Keratinocyte (primary cell): ENCODE results near the gene DIAPH2. TPM values are rescaled to one million over a fixed set of nuclear protein-coding genes. Genes with fewer than 3 reads are reported as not detected.

Experiments
- DNase-seq: peaks from one replicate; pipeline ENCODE4 v3.0.0-alpha.2; 2011; ENCODE audit warnings: low read depth, missing footprints, low spot score
- FAIRE-seq: peaks from 2 replicates; lab custom pipeline; 2011; peaks lifted over from hg19 to GRCh38; lab: Jason Lieb, UNC
- H2AFZ ChIP-seq: 2 replicates; pipeline ENCODE4 v1.6.0; 2012; ENCODE audit warnings: low read length, control low read depth, inconsistent platforms; ENCODE audit not compliant: control insufficient read depth
- H3K27ac ChIP-seq: 2 replicates; pipeline ENCODE4 v1.5.1; 2011; ENCODE audit warnings: low read length; ENCODE audit not compliant: control insufficient read depth, insufficient read depth
- H3K27me3 ChIP-seq: 3 replicates; pipeline ENCODE4 v1.6.0; 2011; ENCODE audit warnings: low read length; ENCODE audit not compliant: control insufficient read depth, insufficient read depth; ENCODE audit errors: extremely low read depth
- H3K36me3 ChIP-seq, 2 experiments: 2 replicates in 1 of 2; 3 replicates in 1 of 2; pipeline ENCODE4 v1.5.1; 2011; ENCODE audit warnings: low read length in 2 of 2, mild to moderate bottlenecking in 1 of 2; ENCODE audit not compliant: control insufficient read depth in 2 of 2, insufficient read depth in 2 of 2; ENCODE audit errors: extremely low read depth in 1 of 2
- H3K4me1 ChIP-seq: 3 replicates; pipeline ENCODE4 v1.5.1; 2011; ENCODE audit warnings: low read length; ENCODE audit not compliant: control insufficient read depth, insufficient read depth; ENCODE audit errors: extremely low read depth
- H3K4me2 ChIP-seq: 3 replicates; pipeline ENCODE4 v1.6.0; 2011; ENCODE audit warnings: low read depth, low read length; ENCODE audit not compliant: control insufficient read depth, insufficient read depth; ENCODE audit errors: extremely low read depth
- H3K4me3 ChIP-seq, 3 experiments: fragments of 200-600 bp in 1 of 3; sonication (generic) in 1 of 3; 2 replicates in 2 of 3; 3 replicates in 1 of 3; pipeline ENCODE4 v1.5.1; 2011 to 2016; ENCODE audit warnings: low read length in 3 of 3, mild to moderate bottlenecking in 3 of 3, control low read depth in 2 of 3, inconsistent platforms in 1 of 3, low read depth in 1 of 3, mixed read lengths in 1 of 3, mixed run types in 1 of 3, moderate library complexity in 1 of 3; ENCODE audit not compliant: control insufficient read depth in 2 of 3, insufficient read depth in 2 of 3; ENCODE audit errors: extremely low read depth in 1 of 3
- H3K79me2 ChIP-seq: 2 replicates; pipeline ENCODE4 v1.6.0; 2012; ENCODE audit warnings: low read length; ENCODE audit not compliant: control insufficient read depth, insufficient read depth
- H3K9ac ChIP-seq: 3 replicates; pipeline ENCODE4 v1.6.0; 2011; ENCODE audit warnings: low read length; ENCODE audit not compliant: control insufficient read depth, insufficient read depth; ENCODE audit errors: extremely low read depth
- H3K9me1 ChIP-seq: 3 replicates; pipeline ENCODE4 v1.6.0; 2011; ENCODE audit warnings: low read length; ENCODE audit not compliant: control insufficient read depth, insufficient read depth; ENCODE audit errors: extremely low read depth
- H3K9me3 ChIP-seq: 2 replicates; pipeline ENCODE4 v1.5.1; 2012; ENCODE audit warnings: low read depth, low read length; ENCODE audit not compliant: control insufficient read depth
- H4K20me1 ChIP-seq: 3 replicates; pipeline ENCODE4 v1.6.0; 2011; ENCODE audit warnings: low read length; ENCODE audit not compliant: control insufficient read depth, insufficient read depth; ENCODE audit errors: extremely low read depth
- EZH2 ChIP-seq: IDR thresholded peaks from one replicate; pipeline ENCODE4 v1.6.1; 2012; ENCODE audit warnings: inconsistent platforms, mild to moderate bottlenecking, low read length, moderate library complexity
- dilution Hi-C: fragments of 300-500 bp; cut with MboI; formaldehyde crosslinking; loops from one replicate; pipeline ENCODE4 v1.7.0; 2020; ENCODE audit warnings: low sequenced_read_pairs; ENCODE audit not compliant: extremely low pct_ligation_motif_present
- polyA plus RNA-seq, 5 experiments: library from polyadenylated mRNA; depleted of rRNA in 3 of 5; stranded (reverse) in 3 of 5; stranded (forward) in 1 of 5; unstranded in 1 of 5; fragments of >200 nt; gene quantifications; 1 replicate in 1 of 5; 2 replicates in 3 of 5; 3 replicates in 1 of 5; pipeline versions ENCODE4 v1.2.1 to v1.2.3, GENCODE V29; 2011 to 2012; ENCODE audit warnings: missing spikeins in 2 of 5, low read depth in 1 of 5, low replicate concordance in 1 of 5
- TF ChIP-seq, protein P1 (sequence below), 3 experiments: IDR thresholded peaks in 1 of 3; conservative IDR thresholded peaks in 1 of 3; optimal IDR thresholded peaks in 1 of 3; 2 replicates in 2 of 3; 3 replicates in 1 of 3; pipeline versions ENCODE3 to v1.5.1; 2011; ENCODE audit warnings: low read length in 3 of 3, mild to moderate bottlenecking in 3 of 3, moderate library complexity in 2 of 3, control low read depth in 1 of 3, inconsistent platforms in 1 of 3; ENCODE audit not compliant: insufficient read depth in 2 of 3; ENCODE audit errors: extremely low read depth in 1 of 3

Gene DIAPH2
- polyA plus RNA-seq, 1 donor (not counting 4 experiments of a cell fraction or from before 2014, with no cell fraction given) = 7.4 TPM

DNA sequence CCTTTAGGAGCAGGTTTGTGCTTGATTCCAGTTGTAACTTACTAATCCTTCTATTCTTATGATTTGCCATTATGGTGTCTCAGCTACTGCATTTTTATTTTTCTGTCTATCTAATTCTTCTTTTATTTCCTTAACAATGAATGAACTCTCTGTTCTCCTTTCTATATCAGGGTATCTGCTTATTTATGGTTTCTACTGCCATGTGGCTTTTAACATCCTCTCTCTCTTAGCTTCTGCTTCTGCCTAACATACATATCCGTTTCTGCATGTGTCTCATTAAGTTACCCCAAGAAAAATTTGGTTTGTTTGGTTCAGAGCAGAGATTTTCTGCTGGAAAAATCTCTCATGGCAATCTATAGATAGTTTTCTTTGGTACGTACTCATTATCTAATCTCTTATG, 813.5 kb downstream of the DIAPH2 start:
- H3K27me3 ChIP-seq = no peaks in the 10 kb centered on the region
- no peak overlapping the region for H3K4me3 ChIP-seq
- H4K20me1 ChIP-seq = no peaks in the 10 kb centered on the region
- no peak overlapping the region for H2AFZ ChIP-seq
- H3K27ac ChIP-seq = no peak overlapping the region
- no peaks in the 10 kb centered on the region for H3K9me1 ChIP-seq
- no peak overlapping the region for H3K4me2 ChIP-seq
- H3K9ac ChIP-seq = no peak overlapping the region
- H3K36me3 ChIP-seq = no peaks in the 10 kb centered on the region
- TF ChIP-seq EZH2 = no peak
- TF ChIP-seq, protein P1, sequence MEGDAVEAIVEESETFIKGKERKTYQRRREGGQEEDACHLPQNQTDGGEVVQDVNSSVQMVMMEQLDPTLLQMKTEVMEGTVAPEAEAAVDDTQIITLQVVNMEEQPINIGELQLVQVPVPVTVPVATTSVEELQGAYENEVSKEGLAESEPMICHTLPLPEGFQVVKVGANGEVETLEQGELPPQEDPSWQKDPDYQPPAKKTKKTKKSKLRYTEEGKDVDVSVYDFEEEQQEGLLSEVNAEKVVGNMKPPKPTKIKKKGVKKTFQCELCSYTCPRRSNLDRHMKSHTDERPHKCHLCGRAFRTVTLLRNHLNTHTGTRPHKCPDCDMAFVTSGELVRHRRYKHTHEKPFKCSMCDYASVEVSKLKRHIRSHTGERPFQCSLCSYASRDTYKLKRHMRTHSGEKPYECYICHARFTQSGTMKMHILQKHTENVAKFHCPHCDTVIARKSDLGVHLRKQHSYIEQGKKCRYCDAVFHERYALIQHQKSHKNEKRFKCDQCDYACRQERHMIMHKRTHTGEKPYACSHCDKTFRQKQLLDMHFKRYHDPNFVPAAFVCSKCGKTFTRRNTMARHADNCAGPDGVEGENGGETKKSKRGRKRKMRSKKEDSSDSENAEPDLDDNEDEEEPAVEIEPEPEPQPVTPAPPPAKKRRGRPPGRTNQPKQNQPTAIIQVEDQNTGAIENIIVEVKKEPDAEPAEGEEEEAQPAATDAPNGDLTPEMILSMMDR (optimal IDR thresholded peaks at IDR 0.05 in 1 of 3, IDR thresholded peaks at IDR 0.05 in 1 of 3, conservative IDR thresholded peaks at IDR 0.05 in 1 of 3; ENCODE audit: extremely low read depth in 1 of 3, insufficient read depth in 2 of 3, low read length in 3 of 3) = no peak
- dilution Hi-C loops = no loop called here
- FAIRE-seq = no peak
- H3K9me3 ChIP-seq = no peaks in the 10 kb centered on the region
- H3K4me1 ChIP-seq = no peaks in the 10 kb centered on the region
- no peaks in the 10 kb centered on the region for H3K79me2 ChIP-seq
- DNase-seq = no peak

DNA sequence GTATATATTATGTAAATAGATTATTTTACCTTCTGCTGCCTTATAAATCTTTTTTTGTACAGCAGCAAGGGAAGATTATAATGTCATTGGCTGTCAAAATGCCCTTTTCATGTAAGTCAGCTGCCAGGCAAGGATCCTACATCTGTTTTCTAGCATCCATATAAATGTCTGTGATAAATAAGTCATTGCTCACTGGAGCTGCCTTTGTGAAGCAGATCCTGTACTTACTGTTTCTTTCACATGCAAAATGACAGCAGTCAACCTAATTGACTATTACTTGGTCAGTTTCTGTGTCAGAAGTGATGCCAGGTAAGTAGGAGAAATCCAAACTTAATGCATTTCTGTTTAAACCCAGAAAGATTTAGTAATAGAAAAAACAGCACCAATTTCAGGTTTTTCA, 819.8 kb downstream of the DIAPH2 start:
- TF ChIP-seq, protein P1 (optimal IDR thresholded peaks at IDR 0.05 in 1 of 3, IDR thresholded peaks at IDR 0.05 in 1 of 3, conservative IDR thresholded peaks at IDR 0.05 in 1 of 3; ENCODE audit: extremely low read depth in 1 of 3, insufficient read depth in 2 of 3, low read length in 3 of 3) = no peak
- no peak for TF ChIP-seq EZH2
- no peak for DNase-seq
- H3K27ac ChIP-seq = no peak overlapping the region
- H3K79me2 ChIP-seq = no peaks in the 10 kb centered on the region
- H4K20me1 ChIP-seq = no peaks in the 10 kb centered on the region
- H3K27me3 ChIP-seq = no peaks in the 10 kb centered on the region
- no peaks in the 10 kb centered on the region for H3K4me1 ChIP-seq
- no peak overlapping the region for H3K9ac ChIP-seq
- no peak for FAIRE-seq
- H2AFZ ChIP-seq = no peak overlapping the region
- no peaks in the 10 kb centered on the region for H3K9me1 ChIP-seq
- H3K36me3 ChIP-seq = no peaks in the 10 kb centered on the region
- dilution Hi-C loops = no loop called here
- H3K4me2 ChIP-seq = no peak overlapping the region
- no peak overlapping the region for H3K4me3 ChIP-seq
- H3K9me3 ChIP-seq = no peaks in the 10 kb centered on the region
